Fibroblast of the aortic adventitia (primary cell): Measurements from ENCODE around the gene SHISA6. TPM values are rescaled to one million over a fixed set of nuclear protein-coding genes. Genes with fewer than 3 reads are reported as not detected.

Source experiments
- DNase-seq: peaks from one replicate; pipeline ENCODE4 v3.0.0-alpha.2; 2010; ENCODE audit warnings: low read depth
- H3K4me3 ChIP-seq: 2 replicates; pipeline ENCODE4 v1.5.1; 2011; ENCODE audit warnings: low read depth, mild to moderate bottlenecking, control low read depth, low read length, moderate library complexity
- CTCF ChIP-seq: IDR thresholded peaks from 2 replicates; pipeline ENCODE4 v1.5.1; 2011; ENCODE audit warnings: mild to moderate bottlenecking, low read length, control low read depth, inconsistent platforms; ENCODE audit not compliant: insufficient read depth
- total RNA-seq: library from RNA; depleted of rRNA; stranded (reverse); fragments of >200 nt; gene quantifications from 2 replicates; pipeline ENCODE4 v1.2.3, GENCODE V29; 2012; ENCODE audit warnings: low replicate concordance

The SHISA6 gene
- total RNA-seq, 1 donor: not detected

- TF ChIP-seq CTCF: no peak
- DNase-seq: no peak
- no peak overlapping the region for H3K4me3 ChIP-seq
Measured at GRCh38 chr17:11461993-11462548, 221.1 kb downstream of the SHISA6 start.

- H3K4me3 ChIP-seq: no peak overlapping the region
- no peak for TF ChIP-seq CTCF
- DNase-seq: no peak
Measured at GRCh38 chr17:11467639-11468038, 226.6 kb downstream of the SHISA6 start.

- TF ChIP-seq CTCF: no peak
- H3K4me3 ChIP-seq: no peak overlapping the region
- no peak for DNase-seq
Measured at GRCh38 chr17:11485336-11486100, 244.5 kb downstream of the SHISA6 start.

- TF ChIP-seq CTCF: no peak
- DNase-seq: no peak
- H3K4me3 ChIP-seq: no peak overlapping the region
Measured at GRCh38 chr17:11486101-11486867, 245.3 kb downstream of the SHISA6 start.

- TF ChIP-seq CTCF: no peak
- no peak overlapping the region for H3K4me3 ChIP-seq
- DNase-seq: no peak
Measured at GRCh38 chr17:11486868-11487310, 245.9 kb downstream of the SHISA6 start.

GRCh38 chr17:11487469-11487868, 246.5 kb downstream of the SHISA6 start:
- no peak overlapping the region for H3K4me3 ChIP-seq
- TF ChIP-seq CTCF: no peak
- DNase-seq: no peak
